Ovary (tissue), 3 donors: ENCODE results near the gene SULF2.

Experiments
- CTCF ChIP-seq, 3 donors: fragments of 450-650 bp in 2 of 3; fragments of 200-600 bp in 1 of 3; IDR thresholded peaks; one replicate each; pipeline versions ENCODE4 v1.5.1 to v1.8.0; 2016 to 2022; ENCODE audit warnings: antibody characterized with exemption in 3 of 3, mild to moderate bottlenecking in 1 of 3
- EP300 ChIP-seq: sonication (generic); formaldehyde crosslinking; IDR thresholded peaks from one replicate; pipeline ENCODE4 v1.6.1; 2017; ENCODE audit warnings: antibody characterized with exemption
- POLR2A ChIP-seq: fragments of 450-650 bp; IDR thresholded peaks from one replicate; pipeline ENCODE4 v1.6.1; 2017; ENCODE audit warnings: antibody characterized with exemption, mild to moderate bottlenecking, moderate library complexity
- donor health status: DM: no; HTN: no; CAD: no.

- TF ChIP-seq CTCF (IDR thresholded peaks at IDR 0.05) (no peak), POLR2A (no peak), EP300 (no peak)
Observed at GRCh38 chr20:47674686-47675085, 110.6 kb downstream of the SULF2 start.
